HG03565 (cell line): ENCODE measurements around the gene PLEKHM1.
A peak's percentile ranks its signal among the peaks of the same experiment; 100 is the strongest.
"Not testable (repeated sequence)": the region's sequence is repeated elsewhere in the genome, so short reads cannot be mapped to it uniquely, and the experiment has no call there.

ENCODE experiments used
- ATAC-seq: cut with Tn5 transposase; IDR thresholded peaks from one replicate; pipeline ENCODE4 v1.9.1; 2021; ENCODE audit warnings: mild to moderate bottlenecking, moderate library complexity; ENCODE audit not compliant: unreplicated experiment

PLEKHM1 gene

DNA sequence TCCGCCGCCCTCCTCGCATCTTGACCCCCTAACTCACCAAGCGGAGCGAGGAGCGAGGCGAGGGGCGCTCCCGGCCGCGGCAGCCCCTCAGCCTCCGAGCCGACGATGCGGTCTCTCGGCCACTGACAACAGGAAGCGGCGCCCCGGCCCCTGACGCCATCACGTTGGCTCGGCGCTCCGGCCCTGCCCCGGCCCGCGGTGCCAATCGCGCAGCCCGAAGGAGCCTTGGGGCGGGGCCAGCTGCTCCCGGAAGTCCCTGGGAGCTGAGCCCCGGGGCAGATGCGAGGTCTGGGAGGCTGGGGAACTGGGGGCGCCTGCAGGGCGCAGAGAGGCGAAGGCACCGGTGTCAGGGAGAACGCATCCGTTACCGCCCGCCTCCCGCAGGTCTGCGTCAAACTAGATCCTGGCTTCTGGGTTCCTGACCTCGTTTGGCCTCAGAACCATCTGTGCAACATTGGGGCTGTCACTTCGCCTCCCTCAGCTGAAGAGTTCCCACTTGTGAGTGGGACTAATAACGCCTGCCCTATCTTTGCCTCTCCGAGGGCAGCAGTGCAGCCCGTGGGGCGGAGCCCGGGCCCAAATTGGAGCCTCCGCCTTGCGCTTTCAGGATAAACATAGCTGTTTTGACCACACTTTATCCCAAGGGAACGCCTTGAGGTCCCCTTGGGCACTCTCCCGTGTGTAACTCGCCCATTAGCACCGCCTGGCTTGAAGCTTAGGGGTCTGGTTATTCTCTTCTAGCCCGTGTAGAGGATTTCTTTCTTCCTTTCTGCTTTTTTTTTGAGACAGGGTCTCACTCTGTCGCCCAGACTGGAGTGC is at the start of gene PLEKHM1:
TSS of gene PLEKHM1 (minus strand) at position 107 of the 819 bp plus-strand sequence. CDS start 8,237 bp downstream, outside the sequence.
- ATAC-seq, result peak; percentile 89

DNA sequence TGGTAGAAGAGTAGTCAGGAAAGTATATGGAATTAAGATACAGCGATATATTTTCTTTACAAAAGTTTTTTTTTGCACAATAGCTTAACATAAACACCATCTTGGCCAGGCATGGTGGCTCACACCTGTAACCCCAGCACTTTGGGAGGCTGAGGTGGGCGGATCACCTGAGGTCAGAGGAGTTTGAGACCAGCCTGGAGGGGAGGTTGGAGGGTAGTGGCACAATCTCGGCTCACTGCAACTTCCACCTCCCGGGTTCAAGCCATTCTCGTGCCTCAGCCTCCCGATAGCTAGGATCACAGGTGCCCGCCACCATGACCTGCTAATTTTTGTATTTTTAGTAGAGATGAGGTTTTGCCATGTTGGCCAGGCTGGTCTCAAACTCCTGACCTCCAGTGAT is 47.6 kb upstream of the PLEKHM1 start:
- ATAC-seq, result not testable (repeated sequence)

DNA sequence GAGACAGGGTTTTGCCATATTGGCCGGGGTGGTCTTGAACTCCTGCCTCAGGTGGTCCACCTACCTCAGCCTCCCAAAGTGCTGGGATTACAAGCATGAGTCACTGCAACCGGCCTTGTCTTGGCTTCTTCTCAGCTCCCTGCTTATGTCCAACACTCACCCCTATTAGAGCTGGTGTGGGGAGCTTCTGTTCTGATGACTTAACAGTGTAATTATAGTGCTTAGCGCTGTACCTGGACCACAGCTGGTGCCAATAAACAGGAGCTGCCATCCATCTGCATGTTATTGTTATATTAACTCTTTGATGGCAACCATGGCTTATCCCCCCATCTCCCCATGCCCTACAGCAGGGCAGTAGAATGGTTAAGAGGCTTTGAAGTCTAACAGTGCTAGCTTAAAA is 15.6 kb upstream of the PLEKHM1 start:
- ATAC-seq, result not testable (repeated sequence)

DNA sequence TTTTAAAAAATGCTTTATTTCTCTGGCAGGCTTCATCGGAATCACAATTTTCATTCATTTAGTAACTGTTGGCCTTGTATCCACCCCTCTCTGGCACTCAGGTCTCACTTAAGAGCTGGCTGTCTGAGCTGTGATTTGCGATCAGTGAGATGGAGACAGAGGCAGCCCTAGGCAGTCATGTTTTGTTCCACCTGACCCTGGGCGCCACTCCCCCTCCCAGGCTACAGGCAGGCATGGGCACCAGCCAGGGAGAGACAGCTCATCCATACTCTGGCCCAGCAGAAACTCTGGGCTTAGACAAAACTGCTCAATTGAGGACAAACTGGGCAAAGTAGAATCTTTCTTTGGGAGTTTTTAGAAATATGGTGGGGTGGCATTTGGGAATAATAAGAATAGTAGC is 14.7 kb upstream of the PLEKHM1 start:
- not testable (repeated sequence) for ATAC-seq

DNA sequence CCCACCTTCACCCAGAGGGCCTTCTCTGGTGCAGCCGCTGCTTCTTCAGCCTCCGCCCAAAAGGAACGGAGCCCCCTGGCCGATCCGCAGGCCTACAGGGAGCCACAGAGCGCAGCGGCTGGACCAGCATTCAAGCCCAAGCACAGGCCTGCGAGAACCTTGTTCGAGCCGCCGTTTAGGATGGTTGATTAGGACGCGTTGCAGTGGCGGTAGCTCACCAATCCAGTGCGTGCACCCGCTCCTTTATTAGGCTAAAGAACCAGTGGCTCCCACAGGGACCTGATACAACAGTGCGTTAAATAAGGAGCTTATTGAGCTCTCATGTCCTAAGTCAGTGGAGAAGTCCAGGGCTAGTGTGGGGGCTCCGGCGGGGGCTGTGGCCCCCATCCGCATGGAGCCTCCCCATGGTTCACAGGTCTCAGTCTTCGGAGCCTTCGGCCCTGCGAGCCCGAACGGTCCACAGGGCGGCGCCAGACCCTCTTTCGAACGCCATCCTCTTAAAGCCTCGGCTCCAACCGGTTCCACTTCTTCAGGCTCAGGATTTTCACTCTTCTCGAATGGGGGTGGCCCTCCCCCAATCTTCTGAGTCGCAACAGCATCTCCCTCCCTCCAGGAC is 10.7 kb upstream of the PLEKHM1 start:
- ATAC-seq, result not testable (repeated sequence)

DNA sequence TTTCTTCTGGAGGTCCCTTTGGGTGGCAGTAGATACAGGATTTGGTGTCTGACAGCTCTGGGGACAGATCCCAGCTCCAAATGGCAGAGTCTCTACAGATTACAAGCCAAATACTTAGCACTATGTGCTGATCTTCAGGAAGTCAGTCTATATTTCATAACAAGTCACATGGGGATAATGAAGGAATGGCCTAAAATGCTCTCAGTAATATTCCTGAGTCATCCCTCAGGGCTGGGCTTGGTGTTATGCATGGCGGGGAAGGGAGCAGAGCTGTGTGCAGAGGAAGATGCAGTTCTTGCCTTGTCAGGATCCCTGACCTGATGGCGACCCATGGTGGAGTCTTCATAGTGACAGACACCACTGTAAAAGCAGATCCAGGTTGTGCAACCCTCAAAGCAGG is 10.0 kb upstream of the PLEKHM1 start:
- not testable (repeated sequence) for ATAC-seq

DNA sequence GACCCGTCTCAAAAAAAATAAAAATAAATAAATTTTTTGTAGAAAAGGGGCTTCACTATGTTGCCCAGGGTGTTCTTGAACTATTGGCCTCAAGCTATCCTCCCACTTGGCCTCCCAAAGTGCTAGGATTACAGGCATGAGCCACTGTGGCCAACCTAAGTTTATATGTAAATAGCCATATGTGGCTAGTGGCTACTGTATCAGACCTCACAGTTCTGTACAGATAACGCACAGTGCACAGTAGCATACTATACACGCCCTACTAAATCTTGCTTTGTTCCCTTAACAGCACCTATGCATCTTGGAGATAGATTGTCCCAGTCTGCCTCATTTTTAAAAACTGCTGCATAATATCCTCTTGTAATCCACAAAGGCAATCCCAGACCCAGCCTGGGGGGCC is 8.7 kb upstream of the PLEKHM1 start:
- ATAC-seq, result not testable (repeated sequence)

DNA sequence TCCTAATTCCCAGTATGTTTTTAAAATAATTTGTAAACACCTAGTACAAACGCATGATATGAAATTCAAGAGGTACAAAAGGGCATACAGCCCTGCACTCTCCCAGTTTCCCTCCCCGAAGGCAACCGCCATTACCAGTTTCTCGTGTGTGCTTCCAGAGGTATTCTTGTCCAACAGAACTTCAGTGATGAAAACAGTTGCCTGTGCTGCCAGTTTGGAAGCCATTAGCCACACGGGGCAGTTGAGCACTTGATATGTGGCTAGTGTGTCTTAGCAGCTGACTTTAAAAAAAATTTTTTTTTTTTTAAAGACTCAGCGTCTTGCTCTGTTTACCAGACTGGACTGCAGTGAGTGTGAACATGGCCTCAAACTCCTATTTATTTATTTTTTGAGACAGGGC is 7.9 kb upstream of the PLEKHM1 start:
- ATAC-seq, result not testable (repeated sequence)

DNA sequence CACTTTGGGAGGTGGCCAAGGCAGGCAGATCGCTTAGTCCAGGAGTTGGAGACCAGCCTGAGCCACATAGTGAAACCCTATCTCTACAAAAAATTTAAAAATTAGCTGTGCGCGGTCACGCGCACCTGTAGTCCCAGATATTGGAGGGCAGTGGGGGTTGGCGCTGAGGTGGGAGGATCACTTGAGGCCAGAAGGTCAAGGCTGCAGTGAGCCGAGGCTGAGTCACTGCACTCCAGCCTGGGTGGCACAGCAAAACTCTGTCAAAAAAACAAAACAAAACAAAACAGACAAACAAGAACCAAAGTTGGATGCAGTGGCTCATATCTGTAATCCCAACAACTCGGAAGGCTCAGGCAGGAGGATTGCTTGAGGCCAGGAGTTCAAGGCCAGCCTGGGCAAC is 6.9 kb upstream of the PLEKHM1 start:
- not testable (repeated sequence) for ATAC-seq

DNA sequence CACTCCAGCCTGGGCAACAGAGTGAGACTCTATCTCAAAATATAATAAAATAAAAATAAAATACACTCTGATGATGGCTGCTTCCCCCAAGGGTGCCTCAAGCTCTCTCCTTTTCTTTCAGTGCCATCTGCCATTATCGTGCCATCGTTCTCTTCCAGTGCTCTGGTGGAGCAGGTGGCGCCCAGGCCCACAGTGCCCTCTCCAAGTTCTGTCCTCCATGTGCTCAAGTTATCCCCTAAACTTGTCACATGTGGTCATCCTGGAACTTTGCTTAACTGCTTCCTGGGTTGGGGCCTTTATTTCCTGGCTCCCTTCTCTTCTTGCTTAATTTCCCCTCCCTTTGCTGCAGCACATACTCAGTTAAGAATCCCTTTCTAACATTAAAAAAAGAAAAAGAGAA is 6.0 kb upstream of the PLEKHM1 start:
- ATAC-seq, result not testable (repeated sequence)

DNA sequence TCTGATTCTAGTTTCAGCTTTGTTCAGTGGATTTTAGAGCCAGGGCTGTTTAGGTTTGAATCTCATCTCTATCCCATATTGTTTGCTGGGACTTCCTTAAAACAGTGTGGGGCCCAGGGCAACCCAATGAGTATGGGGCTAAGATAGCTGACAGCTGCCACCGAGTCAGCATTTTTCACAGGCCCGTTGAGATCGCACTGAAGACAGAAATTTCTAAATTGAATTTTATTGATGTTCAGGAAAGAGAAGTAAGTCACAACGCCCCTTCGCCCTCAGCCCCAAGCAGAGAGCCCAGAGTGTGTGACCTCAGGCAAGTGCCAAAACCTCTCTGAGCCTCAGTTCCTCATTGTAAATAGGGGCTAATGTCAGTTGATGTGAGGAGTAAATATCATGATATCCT is 4.0 kb upstream of the PLEKHM1 start:
- ATAC-seq, result not testable (repeated sequence)

DNA sequence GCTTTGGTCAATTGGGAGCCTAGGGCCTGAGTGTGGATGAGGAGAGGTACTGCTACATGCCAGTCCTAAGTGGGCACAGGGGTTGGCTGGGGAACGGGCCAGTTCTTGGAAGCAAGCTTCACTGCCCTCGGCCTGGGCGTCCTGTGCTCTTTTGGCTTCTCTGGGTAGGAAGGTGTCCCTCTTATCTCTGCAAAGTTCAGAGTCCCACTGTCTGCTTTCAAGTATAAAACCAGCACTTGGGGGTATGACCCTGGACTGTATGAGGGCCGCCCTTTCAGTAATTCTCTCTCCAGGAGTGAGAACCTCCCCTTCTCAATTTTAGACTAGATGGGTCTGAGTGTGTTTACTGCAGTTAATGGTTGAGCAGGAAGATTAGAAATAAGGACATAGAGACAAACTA is 1.6 kb upstream of the PLEKHM1 start:
- not testable (repeated sequence) for ATAC-seq

DNA sequence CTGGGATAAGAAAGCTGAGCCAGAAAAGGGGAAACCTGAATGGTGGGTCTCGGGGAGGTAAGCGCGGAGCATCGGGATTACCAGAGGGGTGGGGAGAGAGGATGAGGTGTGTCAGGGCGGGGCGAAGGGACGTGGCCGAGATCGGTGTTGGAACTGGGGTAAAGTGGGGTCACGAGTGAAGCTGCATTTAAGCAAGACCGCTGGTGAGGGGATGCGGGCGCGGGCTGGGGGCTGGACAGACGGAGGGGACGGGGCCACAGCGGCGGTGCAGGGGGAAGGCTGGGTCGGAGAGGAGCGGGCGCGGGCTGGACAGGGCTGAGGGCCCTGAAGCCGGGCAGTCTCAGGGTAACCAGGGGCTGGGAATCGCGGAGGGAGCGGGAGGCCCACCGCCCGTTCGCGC is 323 bp downstream of the PLEKHM1 start:
- not testable (repeated sequence) for ATAC-seq

DNA sequence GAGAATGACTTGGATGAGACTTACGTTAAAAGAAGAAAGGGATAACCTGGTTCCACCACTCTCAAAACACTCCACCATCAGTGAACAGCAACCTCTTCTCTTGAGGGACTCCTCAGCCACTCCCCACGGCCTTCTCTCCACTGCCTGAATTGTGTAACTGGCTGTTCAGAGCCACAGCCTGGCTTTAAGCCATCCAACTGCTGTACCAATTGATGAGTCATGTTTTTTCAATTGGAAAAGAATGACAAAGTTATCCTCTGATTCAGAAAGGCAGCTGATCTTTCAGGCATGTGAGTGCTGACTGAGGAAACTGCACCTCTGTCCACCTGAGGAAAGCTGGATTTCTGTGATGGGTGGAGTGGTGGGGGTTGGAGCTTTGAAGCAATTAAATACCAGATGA is 2.8 kb downstream of the PLEKHM1 start:
- not testable (repeated sequence) for ATAC-seq

DNA sequence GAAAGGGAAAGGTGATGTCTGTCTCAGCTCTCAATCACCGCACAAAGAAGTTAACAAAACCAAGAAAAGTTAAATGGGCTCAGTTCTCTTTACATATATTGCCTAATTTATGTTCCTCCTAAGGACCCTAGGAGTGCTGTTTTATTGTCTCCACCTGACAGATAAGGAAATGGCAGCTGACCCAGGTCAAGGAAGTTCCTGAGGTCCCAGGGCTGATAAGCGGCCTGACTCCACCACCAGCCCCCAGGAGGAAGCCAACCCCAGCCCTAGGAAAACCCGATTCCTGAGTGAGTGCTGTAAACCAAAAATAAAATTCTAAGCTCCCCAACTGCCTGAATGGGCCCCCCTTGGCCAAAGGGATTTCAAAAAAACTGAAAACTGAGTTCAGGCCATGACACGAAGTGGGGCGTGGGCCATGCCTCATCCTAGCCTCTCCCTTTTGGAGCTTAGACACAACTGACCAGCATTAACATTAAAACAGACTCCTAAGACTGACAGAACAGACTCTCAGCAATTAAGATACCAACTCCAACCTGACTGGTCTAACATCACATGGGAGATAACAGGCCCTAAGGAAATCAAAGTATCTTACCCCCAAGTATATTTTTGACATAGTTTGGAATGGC is 6.8 kb downstream of the PLEKHM1 start:
- ATAC-seq, result not testable (repeated sequence)

DNA sequence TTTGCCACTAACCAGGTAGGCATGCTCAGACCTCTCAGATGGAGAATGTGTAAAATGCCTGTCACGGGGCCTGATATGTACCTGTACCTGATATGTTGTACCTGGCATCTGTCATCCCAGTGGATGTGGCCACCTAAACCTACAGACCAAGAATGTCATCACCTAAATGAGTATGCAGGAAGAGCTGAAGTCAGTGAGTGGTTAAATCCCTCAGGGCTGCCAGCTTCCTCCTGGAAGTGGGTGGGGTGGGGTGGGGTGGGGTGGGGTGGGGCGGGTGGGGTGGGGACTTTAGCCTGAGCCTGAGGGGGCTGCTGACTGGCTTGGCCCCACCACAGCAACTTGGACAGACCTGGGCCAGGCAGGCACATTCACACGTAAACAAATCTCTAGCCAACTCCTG is 7.3 kb downstream of the PLEKHM1 start:
- ATAC-seq, result not testable (repeated sequence)

DNA sequence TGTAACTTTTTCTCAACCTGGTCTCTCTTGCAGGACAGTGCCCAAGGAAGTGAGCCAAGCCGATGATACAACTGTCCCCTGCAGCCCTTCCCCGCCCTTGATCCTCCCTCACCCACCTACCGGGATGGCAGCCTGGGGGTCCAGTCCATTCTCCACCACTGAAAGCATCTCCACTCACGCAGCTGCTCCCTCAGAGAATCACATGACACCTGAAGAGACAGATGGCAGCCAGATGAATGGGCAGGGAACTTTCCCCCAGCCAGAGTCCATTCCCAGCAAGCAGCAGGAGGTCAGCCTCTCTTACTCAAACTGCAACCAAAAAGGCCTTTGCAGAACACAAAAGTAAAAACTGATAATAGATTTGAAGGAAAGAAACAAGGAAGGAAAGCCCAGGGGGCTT is 8.2 kb downstream of the PLEKHM1 start:
- not testable (repeated sequence) for ATAC-seq

DNA sequence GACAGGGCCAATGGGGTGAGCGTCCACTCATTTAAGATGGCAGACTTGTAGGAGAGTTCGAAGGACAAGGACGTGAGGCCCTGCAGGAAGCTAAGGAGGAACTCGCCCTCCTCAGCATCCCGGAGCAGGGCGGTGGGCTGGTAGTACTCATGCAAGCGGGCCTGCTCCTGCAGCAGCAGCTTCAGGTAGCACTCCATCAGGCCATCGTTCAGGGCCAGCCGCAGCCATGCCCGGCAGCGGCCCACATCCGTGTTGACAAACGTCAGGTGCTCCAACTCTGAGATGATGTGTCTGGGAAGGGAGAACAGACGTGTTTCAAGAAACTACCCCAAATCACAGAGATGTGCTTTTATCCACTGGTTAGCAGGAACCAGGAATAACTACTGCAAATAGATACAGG is 15.1 kb downstream of the PLEKHM1 start:
- ATAC-seq, result not testable (repeated sequence)

DNA sequence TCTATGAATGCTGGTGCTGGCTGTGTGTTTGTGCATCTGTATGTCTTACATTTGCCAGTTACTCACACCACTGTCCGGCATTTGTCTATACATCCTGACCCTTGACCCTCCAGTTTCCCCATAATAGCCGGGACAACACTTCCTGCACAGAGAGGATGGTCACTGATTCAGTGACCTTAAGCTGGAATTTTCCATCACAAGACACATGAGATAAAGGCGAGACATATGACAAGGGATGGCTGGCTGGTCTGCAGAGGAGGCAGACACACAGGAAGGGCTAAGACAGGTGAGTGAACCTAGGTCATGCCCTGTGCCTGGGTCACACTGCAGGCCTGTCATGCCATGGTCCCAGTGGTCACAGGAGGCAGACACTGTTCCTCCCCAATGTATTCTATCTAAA is 18.3 kb downstream of the PLEKHM1 start:
- ATAC-seq, result not testable (repeated sequence)

DNA sequence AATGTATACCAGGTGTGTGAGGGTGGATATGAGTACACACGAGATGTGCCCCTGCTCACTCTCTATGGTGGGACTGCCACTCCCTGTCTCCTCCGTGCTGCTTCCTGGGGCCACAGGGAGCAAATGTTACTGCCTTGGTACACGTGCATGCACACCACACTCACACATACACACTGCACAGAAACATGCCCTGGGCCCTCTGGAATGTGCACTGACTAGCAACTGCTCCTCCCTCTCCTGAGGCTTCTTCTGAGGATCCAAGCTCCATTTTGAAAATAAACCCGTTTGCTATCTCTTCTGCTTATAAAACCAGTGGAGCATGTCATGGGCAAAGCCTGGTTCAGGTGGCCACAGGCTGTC is 21.3 kb downstream of the PLEKHM1 start:
- ATAC-seq, result not testable (repeated sequence)

DNA sequence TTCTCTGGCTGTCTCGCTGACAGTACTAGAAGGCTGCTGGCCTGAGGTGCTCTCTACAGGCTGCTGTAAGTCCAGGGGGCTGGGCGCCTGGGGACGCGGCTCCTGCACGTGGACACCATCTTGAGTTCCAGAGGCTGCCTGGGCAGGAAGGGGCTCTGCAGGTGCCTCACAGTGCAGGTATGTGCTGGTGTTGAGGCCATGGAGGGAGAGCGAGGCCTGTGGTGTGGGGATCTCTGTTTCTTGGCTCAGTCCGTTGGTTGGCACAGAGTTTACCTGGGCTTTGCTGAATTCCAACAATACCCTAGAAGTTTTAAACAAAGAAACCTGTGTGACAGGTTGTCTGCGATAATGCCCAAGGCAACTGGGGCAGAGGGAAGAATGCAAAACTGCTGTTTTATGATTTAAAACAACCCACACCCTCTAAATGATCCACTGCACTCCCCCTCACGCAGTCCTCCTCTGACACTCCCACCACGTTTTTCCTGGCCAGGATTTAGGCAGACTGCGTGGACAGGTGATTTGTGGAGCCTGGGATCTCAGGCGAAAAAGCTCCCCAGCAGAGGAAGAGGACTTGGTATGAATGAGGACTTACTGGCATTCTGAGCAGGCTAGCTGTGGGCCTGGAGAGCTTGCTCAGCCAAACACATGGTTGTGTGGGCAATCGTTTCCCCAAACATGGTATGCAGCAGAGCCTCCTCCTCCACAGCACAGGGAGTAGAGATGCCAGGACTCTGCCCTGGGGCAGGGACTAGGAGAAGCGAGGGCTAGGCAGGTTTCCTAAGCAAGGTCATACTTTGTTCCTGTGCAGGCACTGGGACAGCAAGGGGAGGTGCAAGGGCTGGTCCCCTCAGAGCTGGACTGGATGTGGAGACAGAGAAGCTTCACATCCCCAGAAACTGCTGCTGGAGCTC is 22.0 kb downstream of the PLEKHM1 start:
- ATAC-seq, result not testable (repeated sequence)
